ENCODE results near the gene NPAT. TPM values are rescaled to one million over a fixed set of nuclear protein-coding genes. Genes with fewer than 3 reads are reported as not detected.

The NPAT gene
- total RNA-seq, 1 experiment from 2014 or later = 14.9 TPM

- ChIA-PET CTCF (no interaction called here), POLR2A (no interaction called here), RAD21 (ENCODE audit: low non-redundant PET in 1 of 2, low total read pairs in 2 of 2, uncharacterized antibody in 2 of 2, unreplicated experiment in 2 of 2) (no interaction called here)
- H4K20me1 ChIP-seq (ENCODE audit: insufficient read depth) = no peaks in the 10 kb centered on the region
- H3K9me3 ChIP-seq (ENCODE audit: control insufficient read depth in 1 of 2, insufficient read depth in 1 of 2, low read depth in 1 of 2, low read length in 2 of 2) = no peaks in the 10 kb centered on the region
- no peaks in the 10 kb centered on the region for H3K4me1 ChIP-seq (ENCODE audit: control insufficient read depth in 1 of 2, insufficient read depth in 2 of 2, low read length in 2 of 2)
- H3K79me2 ChIP-seq (ENCODE audit: insufficient read depth, low read length) = no peaks in the 10 kb centered on the region
- ATAC-seq = no peak
- intact Hi-C loops (cut with micrococcal nuclease) = no loop called here
- H3K9ac ChIP-seq (ENCODE audit: low read length) = no peak overlapping the region
- peaks cover 21 to 23% of the 10 kb centered on the region in 2 experiments for H3K36me3 ChIP-seq (ENCODE audit: control insufficient read depth in 1 of 2, insufficient read depth in 2 of 2, low read length in 2 of 2)
- no peak overlapping the region for H3K4me2 ChIP-seq (ENCODE audit: low read length)
- H3K27me3 ChIP-seq (ENCODE audit: insufficient read depth, low read length) = no peaks in the 10 kb centered on the region
- no peak for DNase-seq (ENCODE audit: low read depth, low spot score)
- no peak for TF ChIP-seq SP1 (IDR thresholded peaks at IDR 0.05; ENCODE audit: low read depth)
- no peak for TF ChIP-seq REST (IDR thresholded peaks at IDR 0.05; ENCODE audit: low read depth)
- no peak for TF ChIP-seq FOSL1 (IDR thresholded peaks at IDR 0.05; ENCODE audit: low read depth)
- no peak for TF ChIP-seq SRF (IDR thresholded peaks at IDR 0.05; ENCODE audit: low read depth)
- no peak for TF ChIP-seq POLR2A (IDR thresholded peaks at IDR 0.05; ENCODE audit: borderline replicate concordance, extremely low read depth, insufficient read depth, insufficient read length)
- TF ChIP-seq EGR1 (IDR thresholded peaks at IDR 0.05; ENCODE audit: low read depth) = no peak
- TF ChIP-seq CEBPB (IDR thresholded peaks at IDR 0.05; ENCODE audit: low read depth) = no peak
- TF ChIP-seq RAD21 (IDR thresholded peaks at IDR 0.05; ENCODE audit: low read depth) = no peak
- H3K4me3 ChIP-seq (replicated peaks in 1 of 2; ENCODE audit: low read depth in 1 of 2, low read length in 2 of 2) = no peak overlapping the region
- H2AFZ ChIP-seq (ENCODE audit: low read depth, low read length, poor library complexity, severe bottlenecking) = no peak overlapping the region
- no peak overlapping the region for H3K27ac ChIP-seq (ENCODE audit: low read depth, low read length)
- H3K9me2 ChIP-seq (ENCODE audit: insufficient read depth) = no peaks in the 10 kb centered on the region
- no TSS peak for BruUV-seq (replicated peaks)
Observed at GRCh38 chr11:108177570-108177969, 44.9 kb downstream of the NPAT start.

GRCh38 chr11:108170184-108170583 is 52.3 kb downstream of the NPAT start:
- Histone ChIP-seq H3K4me2 (ENCODE audit: low read length) (no peak overlapping the region), H3K79me2 (ENCODE audit: insufficient read depth, low read length) (no peaks in the 10 kb centered on the region), H3K9me2 (ENCODE audit: insufficient read depth) (no peaks in the 10 kb centered on the region), H3K9me3 (ENCODE audit: control insufficient read depth in 1 of 2, insufficient read depth in 1 of 2, low read depth in 1 of 2, low read length in 2 of 2) (no peaks in the 10 kb centered on the region), H3K27me3 (ENCODE audit: insufficient read depth, low read length) (no peaks in the 10 kb centered on the region), H2AFZ (ENCODE audit: low read depth, low read length, poor library complexity, severe bottlenecking) (no peak overlapping the region), H3K9ac (ENCODE audit: low read length) (no peak overlapping the region), H3K4me1 (ENCODE audit: control insufficient read depth in 1 of 2, insufficient read depth in 2 of 2, low read length in 2 of 2) (no peaks in the 10 kb centered on the region), H4K20me1 (ENCODE audit: insufficient read depth) (no peaks in the 10 kb centered on the region), H3K36me3 (ENCODE audit: control insufficient read depth in 1 of 2, insufficient read depth in 2 of 2, low read length in 2 of 2) (peaks cover 26 to 35% of the 10 kb centered on the region in 2 experiments; a peak in 3 of 4 replicates), H3K4me3 (replicated peaks in 1 of 2; ENCODE audit: low read depth in 1 of 2, low read length in 2 of 2) (no peak overlapping the region), H3K27ac (ENCODE audit: low read depth, low read length) (no peak overlapping the region)
- ATAC-seq (no peak), DNase-seq (ENCODE audit: low read depth, low spot score) (no peak)
- BruUV-seq (replicated peaks) = no TSS peak
- RAD21 ChIA-PET (ENCODE audit: low non-redundant PET in 1 of 2, low total read pairs in 2 of 2, uncharacterized antibody in 2 of 2, unreplicated experiment in 2 of 2) = no interaction called here
- POLR2A ChIA-PET = no interaction called here
- CTCF ChIA-PET = no interaction called here
- intact Hi-C loops (cut with micrococcal nuclease) = no loop called here
- no peak for TF ChIP-seq ZNF274 (IDR thresholded peaks at IDR 0.05; ENCODE audit: low read depth, low read length)
- TF ChIP-seq ZFX (IDR thresholded peaks at IDR 0.05) = no peak
- TF ChIP-seq YY1 (IDR thresholded peaks at IDR 0.05; ENCODE audit: extremely low read depth, insufficient replicate concordance, low read depth, low read length) = no peak
- TF ChIP-seq EGR1 (IDR thresholded peaks at IDR 0.05; ENCODE audit: low read depth) = no peak
- no peak for TF ChIP-seq CTCF (IDR thresholded peaks at IDR 0.05 in 2 of 3, conservative IDR thresholded peaks at IDR 0.05 in 1 of 3; ENCODE audit: borderline replicate concordance in 1 of 3, insufficient read depth in 1 of 3, low read depth in 2 of 3, low read length in 2 of 3)
- no peak for TF ChIP-seq JUND (IDR thresholded peaks at IDR 0.05)
- TF ChIP-seq MAX (IDR thresholded peaks at IDR 0.05) = no peak
- TF ChIP-seq CEBPB (IDR thresholded peaks at IDR 0.05; ENCODE audit: low read depth) = no peak
- no peak for TF ChIP-seq EZH2 (IDR thresholded peaks at IDR 0.05)
- no peak for TF ChIP-seq POLR2AphosphoS5 (IDR thresholded peaks at IDR 0.05; ENCODE audit: low read depth, low read length)
